ENCODE data around the gene STX2.
"Not testable (repeated sequence)": the region's sequence is repeated elsewhere in the genome, so short reads cannot be mapped to it uniquely, and the experiment has no call there.

STX2 gene

DNA sequence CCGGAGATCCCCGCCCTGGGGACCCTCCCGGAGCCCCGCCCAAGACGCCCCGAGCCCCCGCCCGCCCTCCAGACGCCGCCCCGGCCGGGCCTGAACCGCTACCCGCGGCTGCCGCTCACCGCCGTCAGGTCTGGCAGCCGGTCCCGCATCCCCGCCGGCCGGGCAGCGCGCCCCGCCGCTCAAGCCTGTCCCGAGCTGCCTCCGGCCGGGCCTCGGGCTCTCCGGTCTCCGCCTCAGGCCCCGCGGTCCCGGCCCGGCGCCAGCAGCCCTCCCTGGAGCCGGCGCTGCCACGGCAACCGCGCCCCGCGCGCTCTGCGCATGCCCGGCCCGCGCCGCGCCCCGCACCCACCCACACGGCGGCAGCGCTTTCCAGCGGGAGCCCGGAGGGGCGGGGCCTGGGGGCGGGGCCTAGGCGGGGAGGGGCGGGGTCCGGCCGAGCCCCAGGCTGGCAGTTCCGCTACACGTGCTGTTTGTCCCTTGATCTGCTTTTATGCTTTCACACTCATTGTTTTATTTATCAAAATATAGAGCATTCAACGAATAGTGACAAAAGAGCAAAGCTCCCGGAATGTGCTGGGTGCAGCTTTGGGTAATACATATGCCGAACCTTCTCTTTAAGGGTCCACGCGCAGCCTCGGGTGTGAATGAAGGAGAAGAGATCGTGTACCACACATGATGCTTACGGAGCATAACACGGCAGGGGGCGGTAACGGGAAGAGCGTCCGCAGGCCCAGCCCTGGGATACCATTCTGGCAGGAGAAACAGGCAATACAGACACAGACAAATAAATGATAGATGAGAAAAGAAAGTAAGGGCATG, at the start of gene STX2:
TSS of gene STX2 (minus strand) at position 300 of the 819 bp plus-strand sequence. CDS start at position 149, 151 bp downstream.
- DNase-seq, result peak; percentile 88

DNA sequence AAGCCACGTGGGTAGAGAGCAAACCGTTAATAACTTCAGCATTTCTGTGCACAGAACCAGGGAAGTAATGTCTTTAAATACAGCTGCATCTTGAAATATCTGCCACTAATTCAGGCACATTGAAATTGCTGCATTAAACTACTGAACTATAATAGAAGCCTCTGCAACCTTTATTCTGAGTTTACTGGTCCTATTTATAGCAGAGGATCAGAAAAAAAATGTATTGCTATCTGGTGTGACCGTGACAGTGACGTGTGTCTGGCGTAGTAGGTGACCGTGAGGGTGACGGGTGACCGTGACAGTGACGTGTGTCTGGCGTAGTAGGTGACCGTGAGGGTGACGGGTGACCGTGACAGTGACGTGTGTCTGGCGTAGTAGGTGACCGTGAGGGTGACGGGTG, 48.1 kb upstream of the STX2 start:
- not testable (repeated sequence) for DNase-seq

DNA sequence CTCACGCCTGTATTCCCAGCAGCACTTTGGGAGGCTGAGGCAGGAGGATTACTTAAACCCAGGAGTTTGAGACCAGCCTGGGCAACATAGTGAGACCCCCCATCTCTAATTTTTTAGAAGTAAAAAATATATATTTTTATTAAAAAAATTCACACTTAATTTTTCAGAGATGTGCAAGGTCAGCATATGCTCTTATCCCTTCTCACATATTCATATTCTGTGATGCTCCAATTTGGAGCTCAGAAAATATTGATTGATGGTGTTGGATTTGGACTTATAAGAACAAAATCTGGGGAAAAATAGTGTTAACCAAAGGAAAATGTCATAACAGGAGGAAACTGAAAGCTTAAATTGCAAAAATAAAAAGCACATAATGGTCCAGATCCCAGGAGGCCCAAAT, 42.5 kb upstream of the STX2 start:
- DNase-seq, result no peak

DNA sequence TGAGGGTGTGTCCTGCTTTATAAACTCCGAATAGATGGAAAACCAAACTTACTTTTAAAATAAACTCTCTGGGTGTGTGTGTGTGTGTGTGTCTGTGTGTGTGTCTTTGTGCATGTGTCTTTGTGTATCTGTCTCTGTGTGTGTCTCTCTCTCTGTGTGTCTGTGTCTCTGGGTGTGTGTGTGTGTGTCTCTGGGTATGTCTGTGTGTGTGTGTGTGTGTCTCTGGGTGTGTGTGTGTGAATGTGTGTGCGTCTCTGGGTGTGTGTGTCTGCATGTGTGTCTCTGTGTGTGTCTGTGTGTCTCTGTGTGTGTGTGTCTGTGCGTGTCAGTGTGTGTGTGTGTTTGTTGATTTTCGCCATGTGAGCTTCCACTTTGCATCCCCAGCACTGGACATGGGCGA, 42.0 kb upstream of the STX2 start:
- DNase-seq, result no peak

DNA sequence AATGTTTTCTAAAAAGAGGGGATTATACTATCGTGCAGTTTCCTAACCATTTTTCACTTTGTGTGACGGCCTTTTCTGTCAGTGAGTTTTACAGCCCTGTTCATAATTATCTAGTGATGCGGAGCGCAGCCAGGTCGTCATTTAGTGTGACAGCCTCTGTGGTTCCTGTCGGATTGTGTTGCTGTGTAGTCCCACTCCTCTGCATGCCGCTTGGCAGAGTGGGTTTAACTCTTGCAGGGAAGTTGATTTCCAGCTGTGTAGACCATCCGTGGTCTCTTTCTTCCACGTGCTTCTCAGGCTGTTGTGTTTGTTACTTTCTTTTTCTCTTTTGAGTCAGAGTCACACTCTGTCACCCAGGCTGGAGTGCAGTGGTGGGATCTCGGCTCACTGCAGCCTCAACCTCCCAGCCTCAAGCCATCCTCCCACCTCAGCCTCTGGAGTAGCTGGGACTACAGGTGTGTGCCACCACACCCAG, 41.4 kb upstream of the STX2 start:
- DNase-seq, result peak; percentile 60

DNA sequence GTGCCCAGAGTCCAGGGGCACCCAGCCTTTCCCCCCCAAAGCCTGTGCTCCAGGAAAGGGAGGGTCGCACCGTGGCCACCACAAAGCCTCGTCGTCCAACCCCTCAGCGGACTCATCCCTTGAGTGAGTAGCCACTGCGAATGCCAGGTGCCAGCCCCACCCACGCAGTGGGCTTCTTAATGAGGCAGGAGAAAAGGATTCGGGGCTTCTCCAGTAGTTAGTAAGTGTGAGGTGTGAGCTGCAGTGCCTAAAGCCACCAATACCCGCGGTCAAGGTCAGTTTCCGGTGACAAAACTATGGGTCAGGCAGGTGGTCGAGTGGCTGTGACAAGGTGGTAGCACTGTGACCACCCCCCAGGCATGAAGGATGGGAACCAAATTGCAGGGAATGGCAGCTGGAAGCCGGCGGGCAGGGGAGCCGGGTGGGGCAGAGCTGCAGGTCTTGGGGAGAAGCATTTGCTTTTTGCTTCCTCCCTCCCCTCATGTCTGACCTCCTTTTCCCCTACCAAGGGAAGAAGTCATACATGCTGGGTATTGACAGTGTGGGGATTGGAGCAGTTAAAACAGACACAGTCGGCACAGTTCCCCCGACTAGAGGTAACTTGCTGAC, 40.8 kb upstream of the STX2 start:
- DNase-seq, result no peak

DNA sequence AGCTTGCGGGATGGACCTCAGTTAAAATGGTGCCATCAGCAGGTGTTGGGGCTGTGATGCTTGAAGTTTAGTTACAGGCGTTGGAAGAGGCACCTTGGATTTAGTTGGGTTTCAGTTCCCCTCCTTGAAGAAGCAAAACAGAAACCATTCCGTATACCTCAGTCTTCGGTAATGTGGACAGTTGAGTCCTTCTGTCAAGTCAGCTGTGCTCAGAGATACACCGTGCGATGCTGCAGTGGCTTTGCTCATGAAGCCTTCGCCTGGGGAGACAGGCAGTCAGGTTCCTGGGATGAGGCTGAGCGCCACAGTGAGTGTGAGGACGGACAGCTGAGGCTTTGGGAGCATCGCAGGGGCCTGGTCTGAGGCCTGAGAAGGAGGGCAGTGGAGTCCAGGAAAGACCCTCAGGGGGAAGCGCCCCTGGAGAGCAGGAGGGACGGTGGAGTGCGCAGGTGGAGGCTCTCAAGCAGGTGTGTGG, 40.2 kb upstream of the STX2 start:
- no peak for DNase-seq

DNA sequence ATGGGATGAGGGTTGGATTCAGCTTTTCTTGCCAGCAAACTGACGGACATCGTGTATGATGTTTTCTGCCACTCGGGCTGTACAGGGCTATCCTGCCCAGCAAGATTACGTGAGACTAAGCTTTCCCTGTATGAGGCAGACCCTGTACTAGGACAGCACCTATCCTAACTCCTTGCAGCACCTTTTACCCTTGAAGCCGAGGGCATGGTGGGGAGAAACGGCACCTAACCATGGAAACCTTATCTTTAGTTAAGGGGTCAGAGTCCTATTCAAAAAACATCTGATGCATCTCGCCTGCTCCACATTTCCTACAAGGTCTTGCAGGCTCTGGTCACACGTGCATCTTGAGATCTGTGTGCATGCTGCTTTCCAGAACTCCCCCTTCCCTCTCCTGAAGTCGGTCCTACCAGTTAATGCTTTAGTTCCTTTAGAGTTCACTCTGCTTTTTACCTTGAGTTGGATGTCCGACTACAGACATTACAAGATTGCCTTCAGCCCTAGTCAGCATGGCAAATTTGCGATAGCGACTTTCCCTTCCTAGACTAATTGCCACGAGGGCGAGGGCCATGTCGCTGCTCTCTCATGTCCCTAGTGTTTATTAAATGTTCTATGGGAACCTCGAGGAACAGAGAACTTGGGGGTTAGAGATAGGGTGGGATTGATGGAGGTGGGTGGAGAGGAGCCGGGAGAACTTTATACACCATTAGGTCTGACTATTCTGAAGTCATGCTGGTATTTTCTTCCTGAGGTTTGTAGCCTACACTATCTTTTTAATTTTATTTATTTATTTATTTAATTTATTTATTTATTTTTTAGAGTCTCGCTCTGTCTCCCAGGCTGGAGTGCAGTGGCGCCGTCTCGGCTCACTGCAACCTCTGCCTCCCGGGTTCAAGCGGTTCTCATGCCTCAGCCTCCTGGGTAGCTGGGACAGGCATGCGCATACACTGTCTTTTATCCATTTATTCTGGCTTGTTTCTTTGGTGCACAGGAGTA, 39.4 kb upstream of the STX2 start:
- no peak for DNase-seq

DNA sequence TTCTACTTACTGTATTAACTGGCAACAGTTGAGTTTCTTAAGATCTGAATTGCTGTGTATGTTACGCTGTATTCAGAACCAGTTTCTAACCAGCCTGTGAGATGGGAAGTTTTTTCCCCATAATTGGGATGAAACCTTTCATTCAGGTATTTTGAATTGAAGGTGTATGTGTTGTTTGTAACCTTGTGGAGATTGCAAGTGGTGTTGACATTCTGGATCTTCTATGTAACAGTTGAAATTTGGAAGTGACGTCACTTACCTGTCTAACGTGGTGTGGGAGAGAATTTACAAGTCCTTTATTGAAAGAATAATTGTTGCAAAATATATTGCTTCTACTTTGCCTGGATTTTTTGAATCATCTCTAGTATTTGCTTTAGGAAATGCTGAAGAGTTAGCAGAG, 38.3 kb upstream of the STX2 start:
- DNase-seq, result no peak

DNA sequence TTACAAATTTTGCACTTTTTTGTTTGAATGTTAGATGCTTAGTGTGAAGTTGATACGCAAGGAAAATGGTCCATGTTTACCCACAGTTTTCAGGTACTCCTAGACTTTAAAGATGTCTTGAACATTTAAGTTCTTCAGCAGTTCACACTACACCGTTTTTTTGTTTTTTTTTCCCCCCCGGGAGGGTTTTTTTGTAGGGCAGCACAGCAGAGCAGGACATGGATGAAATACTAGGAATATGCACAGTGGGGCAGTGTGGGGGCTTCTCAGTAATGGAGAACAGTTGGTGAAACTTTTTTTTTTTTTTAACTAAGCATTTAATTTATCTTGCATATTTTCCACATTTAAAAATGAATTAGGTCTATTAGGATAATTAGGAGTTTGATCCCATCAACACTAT, 37.7 kb upstream of the STX2 start:
- no peak for DNase-seq

DNA sequence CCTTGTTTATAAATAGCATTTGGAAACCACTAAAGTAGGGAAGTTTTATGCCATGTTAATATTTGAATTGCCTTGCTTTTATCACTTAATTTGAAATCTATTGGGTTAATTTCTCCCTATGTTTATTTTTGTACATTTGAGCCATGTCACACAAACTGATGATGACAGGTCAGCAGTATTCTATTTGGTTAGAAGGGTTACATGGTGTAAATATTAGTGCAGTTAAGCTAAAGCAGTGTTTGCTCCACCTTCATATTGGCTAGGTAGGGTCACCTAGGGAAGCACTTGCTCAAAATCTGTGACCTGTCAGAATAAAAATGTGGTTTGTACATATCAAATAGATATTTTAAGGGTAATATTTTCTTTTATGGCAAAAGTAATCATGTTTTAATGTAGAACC, 37.2 kb upstream of the STX2 start:
- DNase-seq, result no peak

DNA sequence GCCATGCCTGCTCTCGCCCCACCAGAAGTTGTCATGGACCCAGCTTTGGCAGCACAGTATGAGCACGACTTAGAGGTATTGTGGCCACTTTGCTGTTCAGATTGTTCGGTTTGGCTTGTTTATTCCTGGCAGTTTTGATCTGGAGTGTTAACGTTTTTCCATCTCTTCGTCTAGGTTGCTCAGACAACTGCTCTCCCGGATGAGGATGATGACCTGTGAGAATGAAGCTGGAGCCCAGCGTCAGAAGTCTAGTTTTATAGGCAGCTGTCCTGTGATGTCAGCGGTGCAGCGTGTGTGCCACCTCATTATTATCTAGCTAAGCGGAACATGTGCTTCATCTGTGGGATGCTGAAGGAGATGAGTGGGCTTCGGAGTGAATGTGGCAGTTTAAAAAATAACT, 36.7 kb upstream of the STX2 start:
- DNase-seq, result not testable (repeated sequence)

DNA sequence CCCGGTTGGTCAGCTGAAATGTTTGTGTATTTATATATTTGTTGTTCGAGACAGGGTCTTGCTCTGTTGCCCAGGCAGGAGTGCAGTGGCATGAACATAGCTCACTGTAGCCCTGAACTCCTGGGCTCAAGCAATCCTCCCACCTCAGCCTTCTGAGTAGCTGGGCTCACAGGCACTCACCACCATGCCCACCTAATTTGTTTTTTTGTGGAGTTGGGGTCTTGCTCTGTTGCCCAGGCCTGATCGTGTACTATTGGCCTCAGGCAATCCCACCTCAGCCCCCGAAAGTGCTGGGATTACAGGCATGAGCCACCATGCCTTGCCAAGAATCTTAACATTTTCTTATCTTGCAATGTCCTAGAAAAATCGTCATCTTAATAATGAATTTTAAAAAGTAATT, 36.1 kb upstream of the STX2 start:
- no peak for DNase-seq

DNA sequence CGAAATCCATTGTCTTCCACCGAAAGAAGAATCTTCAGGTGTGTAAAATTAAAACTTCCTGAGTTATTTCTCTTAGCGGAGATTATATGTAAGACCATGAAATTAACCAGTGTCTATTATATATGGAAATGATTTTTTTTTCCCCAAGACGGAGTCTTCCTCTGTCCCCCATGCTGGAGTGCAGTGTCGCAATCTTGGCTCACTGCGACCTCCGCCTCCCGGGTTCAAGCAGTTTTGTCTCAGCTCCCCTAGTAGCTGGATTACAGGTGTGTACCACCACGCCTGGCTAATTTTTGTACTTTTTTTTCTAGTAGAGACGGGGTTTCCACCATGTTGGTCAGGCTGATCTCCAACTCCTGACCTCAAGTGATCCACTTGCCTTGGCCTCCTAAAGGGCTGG, 35.6 kb upstream of the STX2 start:
- no peak for DNase-seq

DNA sequence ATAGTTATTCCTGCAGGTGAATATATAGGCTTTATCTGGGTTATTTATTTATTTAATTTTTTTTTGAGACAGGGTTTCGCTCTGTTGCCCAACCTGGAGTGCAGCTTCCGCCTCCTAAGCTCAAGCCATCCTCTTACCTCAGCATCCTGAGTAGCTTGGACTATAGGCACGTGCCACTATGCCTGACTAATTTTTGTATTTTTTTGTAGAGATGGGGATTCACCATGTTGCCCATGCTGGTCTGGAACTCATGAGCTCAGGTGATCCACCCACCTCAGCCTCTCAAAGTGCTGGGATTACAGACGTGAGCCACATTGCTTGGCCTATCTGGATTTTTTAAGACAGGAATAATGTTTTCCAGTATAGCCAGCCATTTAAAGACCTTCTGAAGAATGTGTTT, 34.8 kb upstream of the STX2 start:
- peak; percentile 72 for DNase-seq

DNA sequence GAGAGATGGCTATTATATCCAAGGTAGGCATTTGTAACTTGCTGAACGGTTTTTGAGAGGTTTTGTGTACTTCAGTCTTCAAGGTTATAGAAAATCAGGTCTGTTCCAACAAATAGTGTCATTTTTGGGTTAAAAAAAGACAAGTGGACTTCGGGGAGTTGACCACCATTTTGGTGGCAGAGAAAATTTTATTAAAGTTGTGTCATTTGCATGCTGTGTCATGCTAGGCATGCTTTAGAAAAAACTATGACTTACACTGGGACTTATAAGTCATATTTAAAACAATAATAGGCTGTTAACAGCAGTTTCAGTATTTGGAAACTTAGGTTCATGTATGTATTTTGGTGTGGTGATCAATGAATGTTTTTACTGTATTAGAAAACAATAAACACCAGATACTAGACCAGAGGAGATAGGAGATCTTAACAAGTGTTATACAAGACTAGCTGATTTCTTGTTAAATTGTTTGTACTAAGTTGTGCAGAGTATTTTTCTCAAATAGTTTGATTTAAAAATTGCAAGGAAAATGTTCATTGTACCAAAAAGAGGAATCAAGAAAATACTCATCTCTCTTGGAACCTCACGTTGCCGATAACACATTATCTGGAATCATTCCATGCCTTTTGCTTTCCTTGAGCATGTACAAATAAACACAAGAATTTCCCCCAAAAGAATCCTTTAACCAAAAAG, 34.2 kb upstream of the STX2 start:
- no peak for DNase-seq

DNA sequence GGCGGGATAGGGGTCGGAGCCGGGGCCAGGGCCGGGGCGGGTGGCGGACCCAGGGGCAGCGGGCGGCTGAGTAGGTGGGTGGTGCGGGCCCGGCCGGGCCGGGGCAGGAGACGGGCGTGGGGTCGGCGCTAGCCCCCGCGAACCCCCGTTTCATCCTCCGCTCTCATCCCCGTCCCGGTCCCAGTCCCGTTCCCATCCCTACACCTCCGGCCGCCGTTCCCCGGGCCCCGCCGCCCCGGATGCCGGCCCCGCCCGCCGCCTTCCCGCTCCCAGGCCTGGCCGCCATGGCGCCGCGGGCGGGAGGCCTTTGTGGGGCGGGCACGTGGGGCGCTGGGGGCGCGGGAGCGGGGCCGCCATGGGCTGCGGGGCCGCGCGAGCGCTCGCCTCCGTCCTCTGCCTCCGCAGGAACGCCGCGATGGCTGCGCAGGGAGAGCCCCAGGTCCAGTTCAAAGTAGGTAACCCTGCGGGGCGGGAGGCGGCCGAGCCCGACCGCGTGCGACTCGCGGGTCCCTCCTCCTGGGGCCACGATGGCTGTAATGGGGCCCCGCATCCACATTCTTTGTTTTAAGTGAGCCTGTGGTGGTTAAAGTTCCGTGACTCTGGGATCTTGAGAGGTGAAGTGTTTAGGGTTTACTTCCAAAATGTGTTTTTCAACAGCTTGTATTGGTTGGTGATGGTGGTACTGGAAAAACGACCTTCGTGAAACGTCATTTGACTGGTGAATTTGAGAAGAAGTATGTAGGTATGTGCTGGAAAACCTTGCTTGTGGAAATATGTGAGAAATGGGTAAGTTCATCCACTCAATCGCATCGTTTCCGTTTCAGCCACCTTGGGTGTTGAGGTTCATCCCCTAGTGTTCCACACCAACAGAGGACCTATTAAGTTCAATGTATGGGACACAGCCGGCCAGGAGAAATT, 33.4 kb upstream of the STX2 start:
- no peak for DNase-seq

DNA sequence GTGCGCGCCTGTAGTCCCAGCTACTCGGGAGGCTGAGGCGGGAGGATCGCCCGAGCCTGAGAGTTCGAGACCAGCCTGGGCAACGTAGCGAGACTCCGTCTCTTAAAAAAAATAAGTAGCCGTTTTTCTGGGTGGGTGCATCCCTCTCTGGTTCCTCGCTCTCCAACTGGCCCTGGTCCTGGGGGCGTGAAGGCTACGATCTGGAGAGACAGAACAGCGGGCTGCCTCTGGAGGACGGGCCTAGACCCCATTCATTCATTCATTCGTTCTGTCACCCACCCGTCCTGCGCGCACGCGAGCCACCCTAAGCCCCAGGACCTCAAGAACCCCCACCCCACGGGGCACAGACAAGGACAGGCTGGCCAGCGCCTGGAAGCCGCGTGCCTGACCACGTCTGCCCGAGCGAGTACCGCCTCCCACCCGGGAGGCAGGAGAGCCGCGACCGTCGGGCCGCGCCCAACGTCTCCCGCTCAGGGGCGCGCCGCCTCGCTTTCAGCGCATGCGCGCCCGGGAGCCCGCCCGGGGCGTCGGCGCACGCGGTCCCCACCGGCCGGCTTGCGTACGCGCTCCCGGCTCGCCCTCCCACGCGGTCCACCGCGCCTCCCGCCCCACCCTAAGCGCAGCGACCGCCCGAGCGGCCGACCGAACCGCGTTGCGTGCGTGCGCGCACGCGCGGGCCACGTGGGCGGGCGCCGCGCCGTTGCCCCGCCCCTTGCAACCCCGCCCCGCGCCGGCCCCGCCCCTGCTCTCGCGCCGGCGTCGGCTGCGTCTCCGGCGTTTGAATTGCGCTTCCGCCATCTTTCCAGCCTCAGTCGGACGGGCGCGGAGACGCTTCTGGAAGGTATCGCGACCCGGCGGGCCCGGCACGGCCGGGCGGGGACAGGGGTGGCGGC, 32.5 kb upstream of the STX2 start, which contains the start of gene RAN:
TSS of gene RAN (plus strand) at position 781 of the 893 bp plus-strand sequence. CDS start 528 bp downstream, outside the sequence.
- DNase-seq, result peak; percentile 94

DNA sequence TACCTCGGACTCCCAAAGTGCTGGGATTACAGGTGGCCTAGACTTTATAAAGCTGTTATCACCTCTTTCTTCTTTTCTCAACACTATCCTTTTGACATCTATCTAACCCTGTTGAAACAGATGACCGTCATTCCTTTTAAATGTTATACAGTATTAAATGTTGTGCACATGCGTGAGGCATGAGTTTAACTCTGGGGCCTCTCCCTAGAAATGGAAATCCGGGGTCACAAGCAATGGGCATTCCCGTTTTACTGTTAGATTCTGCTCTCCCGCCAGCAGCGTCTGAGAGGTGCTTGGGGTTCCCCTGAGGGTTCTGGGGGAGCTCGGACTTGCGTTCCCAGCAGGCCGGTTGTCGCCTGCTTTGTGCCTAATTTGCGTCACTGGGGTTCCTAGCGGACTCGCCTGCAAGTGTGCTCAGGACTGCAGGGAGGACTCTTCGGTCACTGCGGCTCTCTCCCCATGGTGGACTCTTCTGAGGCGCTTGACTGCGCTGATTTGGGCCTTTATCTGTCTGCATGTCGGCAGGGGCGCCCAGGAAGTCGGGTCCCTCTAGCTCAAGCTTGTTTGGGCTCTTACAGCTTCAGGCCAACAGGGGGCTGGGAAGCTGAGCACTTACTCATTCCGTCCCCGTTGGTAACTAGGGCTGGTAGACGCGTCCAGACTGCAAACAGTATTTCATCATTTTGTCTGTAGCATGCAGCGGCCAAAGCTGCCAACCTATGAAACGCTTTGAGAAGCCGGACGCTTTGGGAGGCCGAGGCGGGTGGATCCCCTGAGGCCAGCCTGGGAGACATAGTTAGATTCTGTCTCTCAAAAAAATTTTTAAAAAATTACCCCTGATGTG, 31.6 kb upstream of the STX2 start:
- DNase-seq, result peak; percentile 88

Data from activated CD4-positive, alpha-beta T cell treated with anti-CD3 and anti-CD28 coated beads, Interleukin-2, amount 50 U/mL, for 16 hours (primary cell).